ENCODE data around the gene TM4SF5. TPM values are rescaled to one million over a fixed set of nuclear protein-coding genes. Genes with fewer than 3 reads are reported as not detected.

The TM4SF5 gene
- total and polyA plus RNA-seq, 2 donors from 2014 or later: 0.88 to 31.3 TPM

DNA sequence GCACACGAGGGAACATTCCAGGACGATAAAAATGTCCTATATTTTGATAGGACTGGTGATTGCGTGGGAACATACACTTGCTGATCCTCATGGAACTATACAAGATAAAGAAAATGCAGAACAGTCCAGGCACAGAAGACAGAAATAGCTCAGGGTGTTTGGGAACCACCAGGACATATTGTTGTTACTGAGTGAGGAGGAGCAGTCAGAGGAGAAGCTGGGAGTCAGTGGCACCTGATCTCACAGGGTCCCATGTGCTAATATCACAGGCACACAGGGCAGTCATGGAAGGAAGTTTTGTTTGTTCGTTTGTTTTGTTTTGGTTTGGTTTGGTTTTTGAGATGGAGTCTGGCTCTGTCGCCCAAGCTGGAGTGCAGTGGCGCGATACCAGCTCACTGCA, 41.0 kb downstream of the TM4SF5 start:
- TF ChIP-seq, protein P1, sequence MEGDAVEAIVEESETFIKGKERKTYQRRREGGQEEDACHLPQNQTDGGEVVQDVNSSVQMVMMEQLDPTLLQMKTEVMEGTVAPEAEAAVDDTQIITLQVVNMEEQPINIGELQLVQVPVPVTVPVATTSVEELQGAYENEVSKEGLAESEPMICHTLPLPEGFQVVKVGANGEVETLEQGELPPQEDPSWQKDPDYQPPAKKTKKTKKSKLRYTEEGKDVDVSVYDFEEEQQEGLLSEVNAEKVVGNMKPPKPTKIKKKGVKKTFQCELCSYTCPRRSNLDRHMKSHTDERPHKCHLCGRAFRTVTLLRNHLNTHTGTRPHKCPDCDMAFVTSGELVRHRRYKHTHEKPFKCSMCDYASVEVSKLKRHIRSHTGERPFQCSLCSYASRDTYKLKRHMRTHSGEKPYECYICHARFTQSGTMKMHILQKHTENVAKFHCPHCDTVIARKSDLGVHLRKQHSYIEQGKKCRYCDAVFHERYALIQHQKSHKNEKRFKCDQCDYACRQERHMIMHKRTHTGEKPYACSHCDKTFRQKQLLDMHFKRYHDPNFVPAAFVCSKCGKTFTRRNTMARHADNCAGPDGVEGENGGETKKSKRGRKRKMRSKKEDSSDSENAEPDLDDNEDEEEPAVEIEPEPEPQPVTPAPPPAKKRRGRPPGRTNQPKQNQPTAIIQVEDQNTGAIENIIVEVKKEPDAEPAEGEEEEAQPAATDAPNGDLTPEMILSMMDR (IDR thresholded peaks at IDR 0.05; ENCODE audit: borderline replicate concordance, extremely low read depth, insufficient read depth): no peak

DNA sequence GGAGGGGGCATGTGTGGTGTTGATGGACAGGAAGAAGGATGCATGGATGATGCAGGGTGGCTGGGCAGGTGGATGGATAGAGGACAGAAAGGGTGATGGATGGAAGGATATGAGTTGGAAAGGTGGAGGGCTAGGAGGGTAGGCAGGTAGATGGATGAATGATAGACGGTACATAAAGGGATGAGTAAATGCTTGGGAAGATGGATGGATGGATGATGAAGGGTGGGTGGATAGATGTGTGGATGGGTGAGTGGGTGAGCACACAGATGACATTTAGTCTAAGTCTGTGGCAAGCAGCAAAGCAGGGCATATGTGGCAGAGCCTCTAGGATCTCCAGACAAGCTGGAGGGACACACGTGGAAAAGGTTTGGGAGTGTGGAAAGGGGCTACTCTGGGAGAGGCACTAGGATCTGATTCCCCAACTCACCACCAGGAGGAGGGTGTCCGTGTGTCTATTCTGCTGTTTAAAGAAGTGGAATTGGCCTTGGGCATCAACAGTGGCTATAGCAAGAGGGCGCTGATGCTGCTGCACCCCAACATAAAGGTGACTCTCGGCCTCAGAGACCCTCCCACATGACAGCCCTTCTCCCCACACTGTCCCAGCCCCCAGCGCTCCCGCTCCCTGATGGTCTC, 43.5 kb downstream of the TM4SF5 start:
- H3K36me3 ChIP-seq (ENCODE audit: control insufficient read depth in 2 of 3, insufficient read depth in 3 of 3, low read length in 3 of 3): peaks cover 0 to 2% (median 0%) of the 10 kb centered on the region in 3 donors
- intact Hi-C loops (cut with DNase I): no loop called here
- H3K27ac ChIP-seq (ENCODE audit: low read depth in 2 of 2, low read length in 2 of 2): no peak overlapping the region
- FAIRE-seq (no peak), DNase-seq (no peak)
- H3K27me3 ChIP-seq (ENCODE audit: control insufficient read depth, insufficient read depth, low read length): no peaks in the 10 kb centered on the region
- H3K9ac ChIP-seq (ENCODE audit: low read length in 3 of 3): no peak overlapping the region
- no peaks in the 10 kb centered on the region for H3K9me3 ChIP-seq (ENCODE audit: control insufficient read depth in 2 of 3, insufficient read depth in 1 of 3, low read length in 3 of 3)
- H3K4me3 ChIP-seq (ENCODE audit: low read length in 3 of 3): no peak overlapping the region
- TF ChIP-seq, protein P1 (IDR thresholded peaks at IDR 0.05; ENCODE audit: borderline replicate concordance, extremely low read depth, insufficient read depth): no peak
- no peaks in the 10 kb centered on the region for H3K4me1 ChIP-seq (ENCODE audit: control insufficient read depth in 2 of 3, insufficient read depth in 2 of 3, low read depth in 1 of 3, low read length in 3 of 3)

More for the DNA sequence above, 41.0 kb downstream of the TM4SF5 start:
- Histone ChIP-seq H3K4me3 (ENCODE audit: low read length in 3 of 3) (no peak overlapping the region), H3K27ac (ENCODE audit: low read depth in 2 of 2, low read length in 2 of 2) (no peak overlapping the region), H3K27me3 (ENCODE audit: control insufficient read depth, insufficient read depth, low read length) (no peaks in the 10 kb centered on the region), H3K9me3 (ENCODE audit: control insufficient read depth in 2 of 3, insufficient read depth in 1 of 3, low read length in 3 of 3) (no peaks in the 10 kb centered on the region), H3K4me1 (ENCODE audit: control insufficient read depth in 2 of 3, insufficient read depth in 2 of 3, low read depth in 1 of 3, low read length in 3 of 3) (peaks cover 0 to 4% (median 1%) of the 10 kb centered on the region in 3 donors), H3K36me3 (ENCODE audit: control insufficient read depth in 2 of 3, insufficient read depth in 3 of 3, low read length in 3 of 3) (peaks cover 0 to 2% (median 0%) of the 10 kb centered on the region in 3 donors), H3K9ac (ENCODE audit: low read length in 3 of 3) (no peak overlapping the region)
- intact Hi-C loops (cut with DNase I): no loop called here
- no peak for DNase-seq
- no peak for FAIRE-seq

DNA sequence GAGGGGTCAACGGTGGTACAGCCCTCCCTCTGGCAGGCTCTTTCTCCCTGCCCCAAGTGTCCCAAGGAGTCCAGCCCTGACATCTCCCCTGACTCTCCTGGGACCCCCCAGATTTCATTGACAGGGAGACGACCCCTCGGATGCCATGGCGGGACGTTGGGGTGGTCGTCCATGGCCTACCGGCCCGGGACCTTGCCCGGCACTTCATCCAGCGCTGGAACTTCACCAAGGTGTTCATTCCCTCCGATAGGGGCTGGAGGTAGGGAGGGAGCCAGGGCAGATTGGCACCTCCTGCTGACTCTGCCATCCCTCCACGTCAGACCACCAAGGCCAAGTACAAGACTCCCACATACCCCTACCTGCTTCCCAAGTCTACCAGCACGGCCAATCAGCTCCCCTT, 45.1 kb downstream of the TM4SF5 start:
- no peaks in the 10 kb centered on the region for H3K27me3 ChIP-seq (ENCODE audit: control insufficient read depth, insufficient read depth, low read length)
- H3K9me3 ChIP-seq (ENCODE audit: control insufficient read depth in 2 of 3, insufficient read depth in 1 of 3, low read length in 3 of 3): no peaks in the 10 kb centered on the region
- no peak for DNase-seq
- FAIRE-seq: no peak
- H3K4me3 ChIP-seq (ENCODE audit: low read length in 3 of 3): no peak overlapping the region
- intact Hi-C loops (cut with DNase I): no loop called here
- no peak overlapping the region for H3K9ac ChIP-seq (ENCODE audit: low read length in 3 of 3)
- no peaks in the 10 kb centered on the region for H3K4me1 ChIP-seq (ENCODE audit: control insufficient read depth in 2 of 3, insufficient read depth in 2 of 3, low read depth in 1 of 3, low read length in 3 of 3)
- H3K36me3 ChIP-seq (ENCODE audit: control insufficient read depth in 2 of 3, insufficient read depth in 3 of 3, low read length in 3 of 3): no peaks in the 10 kb centered on the region
- TF ChIP-seq, protein P1 (IDR thresholded peaks at IDR 0.05; ENCODE audit: borderline replicate concordance, extremely low read depth, insufficient read depth): no peak
- H3K27ac ChIP-seq (ENCODE audit: low read depth in 2 of 2, low read length in 2 of 2): no peak overlapping the region

DNA sequence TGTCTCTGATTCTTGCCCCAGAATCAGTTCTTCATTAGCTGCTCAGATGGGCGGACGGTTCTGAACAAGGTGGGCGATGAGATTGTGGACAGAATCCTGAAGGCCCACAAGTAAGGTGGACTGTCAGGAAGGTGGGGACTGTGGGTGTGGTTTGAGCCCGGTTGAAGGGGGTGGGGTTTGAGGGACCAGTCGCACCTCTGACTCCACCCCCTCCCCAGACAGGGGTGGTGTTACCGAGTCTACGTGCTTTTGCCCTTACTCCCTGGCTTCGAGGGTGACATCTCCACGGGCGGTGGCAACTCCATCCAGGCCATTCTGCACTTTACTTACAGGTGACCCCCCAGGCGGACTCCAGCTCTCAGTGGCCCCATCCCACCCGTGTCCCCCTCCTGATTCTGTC, 46.6 kb downstream of the TM4SF5 start:
- Histone ChIP-seq H3K36me3 (ENCODE audit: control insufficient read depth in 2 of 3, insufficient read depth in 3 of 3, low read length in 3 of 3) (no peaks in the 10 kb centered on the region), H3K27me3 (ENCODE audit: control insufficient read depth, insufficient read depth, low read length) (no peaks in the 10 kb centered on the region), H3K27ac (ENCODE audit: low read depth in 2 of 2, low read length in 2 of 2) (no peak overlapping the region), H3K4me3 (ENCODE audit: low read length in 3 of 3) (no peak overlapping the region), H3K9me3 (ENCODE audit: control insufficient read depth in 2 of 3, insufficient read depth in 1 of 3, low read length in 3 of 3) (no peaks in the 10 kb centered on the region), H3K4me1 (ENCODE audit: control insufficient read depth in 2 of 3, insufficient read depth in 2 of 3, low read depth in 1 of 3, low read length in 3 of 3) (no peaks in the 10 kb centered on the region), H3K9ac (ENCODE audit: low read length in 3 of 3) (no peak overlapping the region)
- intact Hi-C loops (cut with DNase I): no loop called here
- FAIRE-seq: no peak
- no peak for DNase-seq
- TF ChIP-seq, protein P1 (IDR thresholded peaks at IDR 0.05; ENCODE audit: borderline replicate concordance, extremely low read depth, insufficient read depth): no peak
